IPS-NIHi7 (cell line): Measurements from ENCODE around the gene LGALSL.

ENCODE experiments used
- DNase-seq: peaks from one replicate; pipeline ENCODE4 v3.0.0; 2012; ENCODE audit warnings: mixed read lengths; ENCODE audit errors: extremely low spot score

LGALSL gene

GRCh38 chr2:64493788-64494187, 39.8 kb downstream of the LGALSL start:
- DNase-seq: no peak

- DNase-seq: no peak
Observed at GRCh38 chr2:64498438-64498837, 44.5 kb downstream of the LGALSL start.

- DNase-seq: no peak
Observed at GRCh38 chr2:64500549-64500948, 46.6 kb downstream of the LGALSL start.

- DNase-seq: no peak
Observed at GRCh38 chr2:64501946-64502345, 48.0 kb downstream of the LGALSL start.

- no peak for DNase-seq
Observed at GRCh38 chr2:64502860-64503259, 48.9 kb downstream of the LGALSL start.

- DNase-seq: no peak
Observed at GRCh38 chr2:64504774-64505720, 51.1 kb downstream of the LGALSL start.

- DNase-seq: no peak
Observed at GRCh38 chr2:64506686-64507085, 52.7 kb downstream of the LGALSL start.
